ENCODE measurements around the gene CLCN2.

CLCN2 gene

GRCh38 chr3:184362668-184363546 lies 1.5 kb upstream of the CLCN2 start:
- peak overlapping the region; percentile 94 for H3K4me3 ChIP-seq (ENCODE audit: insufficient read length, low read depth)
- no peaks in the 10 kb centered on the region for H3K27me3 ChIP-seq (ENCODE audit: insufficient read depth, insufficient read length)
- TF ChIP-seq SUZ12 (IDR thresholded peaks at IDR 0.05; ENCODE audit: extremely low read depth, insufficient read depth, insufficient read length) (no peak), YY1 (IDR thresholded peaks at IDR 0.05; ENCODE audit: insufficient read depth, insufficient read length) (peak; percentile 11)
- DNase-seq (ENCODE audit: low read depth, low spot score), result peak; percentile 96
- H3K4me1 ChIP-seq (ENCODE audit: insufficient read depth, insufficient read length), result peaks cover 15% of the 10 kb centered on the region
- H3K9ac ChIP-seq (ENCODE audit: insufficient read length, low read depth), result peak overlapping the region; percentile 92
- no peaks in the 10 kb centered on the region for H3K9me3 ChIP-seq (ENCODE audit: insufficient read depth, low read length)
- peaks cover 52% of the 10 kb centered on the region for H3K36me3 ChIP-seq (ENCODE audit: insufficient read depth, insufficient read length, low read length)

- peak; percentile 20 for DNase-seq (ENCODE audit: low read depth, low spot score)
- TF ChIP-seq SUZ12 (IDR thresholded peaks at IDR 0.05; ENCODE audit: extremely low read depth, insufficient read depth, insufficient read length), result no peak
- TF ChIP-seq YY1 (IDR thresholded peaks at IDR 0.05; ENCODE audit: insufficient read depth, insufficient read length), result no peak
- no peak for TF ChIP-seq ZNF274 (IDR thresholded peaks at IDR 0.05; ENCODE audit: low read depth, low read length)
- Histone ChIP-seq H3K27me3 (ENCODE audit: insufficient read depth, insufficient read length) (no peaks in the 10 kb centered on the region), H3K9ac (ENCODE audit: insufficient read length, low read depth) (peak overlapping the region; percentile 92), H3K9me3 (ENCODE audit: insufficient read depth, low read length) (no peaks in the 10 kb centered on the region), H3K36me3 (ENCODE audit: insufficient read depth, insufficient read length, low read length) (peaks cover 55% of the 10 kb centered on the region), H3K4me1 (ENCODE audit: insufficient read depth, insufficient read length) (peaks cover 17% of the 10 kb centered on the region), H3K4me3 (ENCODE audit: insufficient read length, low read depth) (peak overlapping the region; percentile 94)
Measured at GRCh38 chr3:184361932-184362667, 695 bp upstream of the CLCN2 start.

DNA sequence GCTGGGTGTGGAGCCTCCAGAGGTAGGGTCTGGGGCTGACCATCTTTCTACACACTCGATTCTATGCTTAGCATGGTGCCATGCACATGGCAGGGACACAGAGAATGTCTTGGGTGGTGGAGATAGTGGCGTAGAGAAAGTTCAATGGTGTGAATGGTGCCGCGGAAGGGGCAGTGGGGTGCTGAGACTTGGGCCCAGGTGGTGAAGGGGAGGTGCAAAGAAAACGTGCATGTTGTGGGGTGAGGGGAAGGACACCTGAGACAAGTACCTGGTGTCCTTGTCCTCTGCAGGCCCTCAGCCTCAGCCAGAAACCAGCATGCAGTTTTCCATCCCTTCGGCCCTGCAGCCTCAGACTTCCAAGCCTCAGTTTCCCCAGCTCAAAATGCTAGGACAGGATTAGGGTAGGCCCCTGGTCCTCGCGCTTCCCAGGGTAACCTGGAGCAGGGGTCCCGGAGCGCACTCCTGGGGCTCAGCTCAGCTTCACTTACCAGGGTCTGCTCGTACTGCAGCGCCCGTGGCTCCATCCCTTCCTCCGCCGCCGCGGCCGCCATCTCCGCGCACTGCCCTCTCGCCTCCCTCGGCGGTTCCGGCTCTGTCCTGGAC lies 375 bp downstream of the CLCN2 start:
- TF ChIP-seq ZNF274 (IDR thresholded peaks at IDR 0.05; ENCODE audit: low read depth, low read length) (no peak), SUZ12 (IDR thresholded peaks at IDR 0.05; ENCODE audit: extremely low read depth, insufficient read depth, insufficient read length) (no peak), YY1 (IDR thresholded peaks at IDR 0.05; ENCODE audit: insufficient read depth, insufficient read length) (no peak)
- peaks cover 17% of the 10 kb centered on the region for H3K4me1 ChIP-seq (ENCODE audit: insufficient read depth, insufficient read length)
- DNase-seq (ENCODE audit: low read depth, low spot score), result no peak

GRCh38 chr3:184360070-184360928 lies 1.1 kb downstream of the CLCN2 start:
- peaks cover 54% of the 10 kb centered on the region for H3K36me3 ChIP-seq (ENCODE audit: insufficient read depth, insufficient read length, low read length)
- H3K4me1 ChIP-seq (ENCODE audit: insufficient read depth, insufficient read length), result peaks cover 17% of the 10 kb centered on the region
- peak overlapping the region; percentile 92 for H3K9ac ChIP-seq (ENCODE audit: insufficient read length, low read depth)
- H3K9me3 ChIP-seq (ENCODE audit: insufficient read depth, low read length), result no peaks in the 10 kb centered on the region
- H3K4me3 ChIP-seq (ENCODE audit: insufficient read length, low read depth), result peak overlapping the region; percentile 94
- no peaks in the 10 kb centered on the region for H3K27me3 ChIP-seq (ENCODE audit: insufficient read depth, insufficient read length)
- TF ChIP-seq SUZ12 (IDR thresholded peaks at IDR 0.05; ENCODE audit: extremely low read depth, insufficient read depth, insufficient read length) (no peak), ZNF274 (IDR thresholded peaks at IDR 0.05; ENCODE audit: low read depth, low read length) (no peak), YY1 (IDR thresholded peaks at IDR 0.05; ENCODE audit: insufficient read depth, insufficient read length) (no peak)
- no peak for DNase-seq (ENCODE audit: low read depth, low spot score)

More for the DNA sequence above, 375 bp downstream of the CLCN2 start:
- Histone ChIP-seq H3K27me3 (ENCODE audit: insufficient read depth, insufficient read length) (no peaks in the 10 kb centered on the region), H3K4me3 (ENCODE audit: insufficient read length, low read depth) (peak overlapping the region; percentile 94), H3K36me3 (ENCODE audit: insufficient read depth, insufficient read length, low read length) (peaks cover 52% of the 10 kb centered on the region), H3K9me3 (ENCODE audit: insufficient read depth, low read length) (no peaks in the 10 kb centered on the region), H3K9ac (ENCODE audit: insufficient read length, low read depth) (peak overlapping the region; percentile 92)

DNA sequence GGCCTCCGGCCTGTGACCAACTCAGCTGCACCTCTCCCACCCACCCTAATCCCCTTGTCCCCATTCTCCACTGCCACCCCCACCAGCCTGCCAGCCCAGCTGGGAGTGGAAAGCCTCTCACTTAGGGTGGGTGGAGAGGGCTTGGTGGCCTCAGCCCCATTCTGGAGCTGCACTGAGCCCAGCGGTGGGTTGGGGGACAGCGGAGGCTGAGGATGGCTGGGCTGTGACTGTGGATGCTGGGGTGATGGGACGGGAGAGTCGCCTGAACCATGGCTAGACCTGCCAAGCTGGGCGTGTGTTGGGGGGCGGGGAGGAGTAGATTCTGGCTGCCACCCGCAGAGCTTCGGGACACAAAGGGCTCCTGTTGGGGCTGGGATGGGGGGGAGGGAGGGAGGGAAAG lies 1.8 kb downstream of the CLCN2 start:
- Histone ChIP-seq H3K4me3 (ENCODE audit: insufficient read length, low read depth) (no peak overlapping the region), H3K36me3 (ENCODE audit: insufficient read depth, insufficient read length, low read length) (peaks cover 54% of the 10 kb centered on the region), H3K9ac (ENCODE audit: insufficient read length, low read depth) (peak overlapping the region; percentile 43), H3K4me1 (ENCODE audit: insufficient read depth, insufficient read length) (peaks cover 22% of the 10 kb centered on the region), H3K9me3 (ENCODE audit: insufficient read depth, low read length) (no peaks in the 10 kb centered on the region), H3K27me3 (ENCODE audit: insufficient read depth, insufficient read length) (no peaks in the 10 kb centered on the region)
- no peak for TF ChIP-seq SUZ12 (IDR thresholded peaks at IDR 0.05; ENCODE audit: extremely low read depth, insufficient read depth, insufficient read length)
- TF ChIP-seq ZNF274 (IDR thresholded peaks at IDR 0.05; ENCODE audit: low read depth, low read length), result no peak
- no peak for TF ChIP-seq YY1 (IDR thresholded peaks at IDR 0.05; ENCODE audit: insufficient read depth, insufficient read length)
- no peak for DNase-seq (ENCODE audit: low read depth, low spot score)

GRCh38 chr3:184358921-184359350 lies 2.5 kb downstream of the CLCN2 start:
- no peak for DNase-seq (ENCODE audit: low read depth, low spot score)
- no peak overlapping the region for H3K4me3 ChIP-seq (ENCODE audit: insufficient read length, low read depth)
- TF ChIP-seq SUZ12 (IDR thresholded peaks at IDR 0.05; ENCODE audit: extremely low read depth, insufficient read depth, insufficient read length), result no peak
- no peak for TF ChIP-seq YY1 (IDR thresholded peaks at IDR 0.05; ENCODE audit: insufficient read depth, insufficient read length)
- TF ChIP-seq ZNF274 (IDR thresholded peaks at IDR 0.05; ENCODE audit: low read depth, low read length), result no peak

More at GRCh38 chr3:184358921-184359350, 2.5 kb downstream of the CLCN2 start:
- Histone ChIP-seq H3K27me3 (ENCODE audit: insufficient read depth, insufficient read length) (no peaks in the 10 kb centered on the region), H3K9me3 (ENCODE audit: insufficient read depth, low read length) (no peaks in the 10 kb centered on the region), H3K9ac (ENCODE audit: insufficient read length, low read depth) (peak overlapping the region; percentile 43), H3K36me3 (ENCODE audit: insufficient read depth, insufficient read length, low read length) (peaks cover 54% of the 10 kb centered on the region), H3K4me1 (ENCODE audit: insufficient read depth, insufficient read length) (peaks cover 25% of the 10 kb centered on the region)

Data from NT2/D1 (cell line).